WERI-Rb-1 (cell line): ENCODE data around the gene PLA2G4E.

ENCODE experiments used
- DNase-seq: peaks from one replicate; pipeline ENCODE4 v3.0.0-alpha.2; 2020
- H3K27ac ChIP-seq: fragments of 250-450 bp; sonication (Bioruptor Pico); 2 replicates; pipeline ENCODE4 v1.5.1; 2020; ENCODE audit warnings: mild to moderate bottlenecking, moderate library complexity
- H3K27me3 ChIP-seq: fragments of 250-450 bp; sonication (Bioruptor Pico); 2 replicates; pipeline ENCODE4 v1.5.1; 2021; ENCODE audit warnings: mild to moderate bottlenecking, low read depth, moderate library complexity; ENCODE audit not compliant: insufficient read depth, severe bottlenecking
- H3K36me3 ChIP-seq: fragments of 250-450 bp; sonication (Bioruptor Pico); 2 replicates; pipeline ENCODE4 v1.5.1; 2020; ENCODE audit warnings: mild to moderate bottlenecking, moderate library complexity
- H3K4me3 ChIP-seq: 2 replicates; pipeline ENCODE4 v1.5.1; 2011; ENCODE audit warnings: low read depth, mild to moderate bottlenecking, control low read depth, low read length
- H3K9me3 ChIP-seq: fragments of 250-450 bp; sonication (Bioruptor Pico); 2 replicates; pipeline ENCODE4 v1.5.1; 2021; ENCODE audit warnings: mild to moderate bottlenecking, moderate library complexity; ENCODE audit not compliant: severe bottlenecking
- TF ChIP-seq, protein P1 (sequence below): IDR thresholded peaks from 2 replicates; pipeline ENCODE4 v1.5.1; 2011; ENCODE audit warnings: low read depth, mild to moderate bottlenecking, control low read depth, inconsistent platforms, low read length

Gene PLA2G4E

DNA sequence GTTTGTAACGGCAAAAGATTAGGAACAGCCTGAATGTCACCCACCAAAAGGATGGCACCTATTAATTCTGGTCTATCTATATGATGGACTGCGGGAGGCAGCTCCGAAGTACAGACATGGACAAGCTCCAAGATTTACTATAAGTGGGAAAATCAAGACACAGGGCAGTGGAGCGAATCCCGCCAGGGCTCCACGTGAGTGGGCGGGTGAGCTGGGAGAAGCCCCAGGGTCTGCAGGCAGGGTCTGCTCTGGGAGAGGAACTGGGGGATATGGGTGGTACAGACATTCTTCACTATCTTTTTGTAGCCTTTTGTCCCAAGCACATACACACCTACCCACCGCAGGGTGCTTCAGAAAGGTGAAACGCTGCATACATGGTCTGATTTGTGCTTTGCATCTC is 88.7 kb downstream of the PLA2G4E start:
- TF ChIP-seq, protein P1, sequence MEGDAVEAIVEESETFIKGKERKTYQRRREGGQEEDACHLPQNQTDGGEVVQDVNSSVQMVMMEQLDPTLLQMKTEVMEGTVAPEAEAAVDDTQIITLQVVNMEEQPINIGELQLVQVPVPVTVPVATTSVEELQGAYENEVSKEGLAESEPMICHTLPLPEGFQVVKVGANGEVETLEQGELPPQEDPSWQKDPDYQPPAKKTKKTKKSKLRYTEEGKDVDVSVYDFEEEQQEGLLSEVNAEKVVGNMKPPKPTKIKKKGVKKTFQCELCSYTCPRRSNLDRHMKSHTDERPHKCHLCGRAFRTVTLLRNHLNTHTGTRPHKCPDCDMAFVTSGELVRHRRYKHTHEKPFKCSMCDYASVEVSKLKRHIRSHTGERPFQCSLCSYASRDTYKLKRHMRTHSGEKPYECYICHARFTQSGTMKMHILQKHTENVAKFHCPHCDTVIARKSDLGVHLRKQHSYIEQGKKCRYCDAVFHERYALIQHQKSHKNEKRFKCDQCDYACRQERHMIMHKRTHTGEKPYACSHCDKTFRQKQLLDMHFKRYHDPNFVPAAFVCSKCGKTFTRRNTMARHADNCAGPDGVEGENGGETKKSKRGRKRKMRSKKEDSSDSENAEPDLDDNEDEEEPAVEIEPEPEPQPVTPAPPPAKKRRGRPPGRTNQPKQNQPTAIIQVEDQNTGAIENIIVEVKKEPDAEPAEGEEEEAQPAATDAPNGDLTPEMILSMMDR = no peak
- Histone ChIP-seq H3K27me3 (no peaks in the 10 kb centered on the region), H3K9me3 (no peaks in the 10 kb centered on the region), H3K4me3 (no peak overlapping the region), H3K27ac (no peak overlapping the region), H3K36me3 (no peaks in the 10 kb centered on the region)
- DNase-seq = no peak
